HepG2 (cell line): ENCODE measurements around the gene NFIC. TPM values are rescaled to one million over a fixed set of nuclear protein-coding genes. Genes with fewer than 3 reads are reported as not detected.
A peak's percentile ranks its signal among the peaks of the same experiment; 100 is the strongest.

Source experiments
- ATAC-seq: fragments of 200-7000 bp; cut with Tn5 transposase; 3 replicates; pipeline ENCODE4 v1.9.1; 2020; ENCODE audit warnings: mild to moderate bottlenecking, moderate library complexity
- BruUV-seq: library from RNA; stranded (reverse); fragments of 400-500 nt; replicated peaks from 2 replicates; lab custom pipeline; 2021; lab: Mats Ljungman, UMichigan
- CTCF ChIA-PET: fragments of 300-600 bp; formaldehyde crosslinking; extraction: SDS; loops from one replicate; lab custom pipeline; 2021; ENCODE audit warnings: low total read pairs, inconsistent platforms, low intra/inter-chr PET ratio; lab: Yijun Ruan, JAX
- POLR2A ChIA-PET: fragments of 350-600 bp; sonication (Branson Sonifier 250); formaldehyde crosslinking; loops from one replicate; lab custom pipeline; 2020; ENCODE audit warnings: antibody characterized with exemption, inconsistent platforms; lab: Yijun Ruan, JAX
- DNase-seq: peaks from one replicate; pipeline ENCODE4 v3.0.0-alpha.2; 2015; ENCODE audit warnings: low spot score
- FAIRE-seq: peaks from 3 replicates; lab custom pipeline; 2011; peaks lifted over from hg19 to GRCh38; lab: Jason Lieb, UNC
- H2AFZ ChIP-seq: one replicate; pipeline ENCODE4 v1.6.1; 2011; ENCODE audit warnings: low read length, inconsistent platforms
- H3K27ac ChIP-seq: fragments of 300-600 bp; 3 replicates; pipeline ENCODE4 v1.8.0; 2011; ENCODE audit warnings: mixed run types, mild to moderate bottlenecking, mixed read lengths, low read length, inconsistent platforms; ENCODE audit not compliant: insufficient read depth; ENCODE audit errors: extremely low read length
- H3K27me3 ChIP-seq, 2 experiments: fragments of 200-600 bp in 1 of 2; 2 replicates in 1 of 2; 3 replicates in 1 of 2; pipeline versions ENCODE4 v1.6.0 to v1.8.0; 2011; ENCODE audit warnings: low read length in 2 of 2, mild to moderate bottlenecking in 2 of 2, moderate library complexity in 2 of 2, inconsistent platforms in 1 of 2; ENCODE audit not compliant: insufficient read depth in 2 of 2, control insufficient read depth in 1 of 2
- H3K36me3 ChIP-seq, 2 experiments: fragments of 200-600 bp in 1 of 2; replicated peaks in 1 of 2; 2 replicates in 1 of 2; 3 replicates in 1 of 2; pipeline versions ENCODE4 v1.5.1 to v1.8.0; 2011; ENCODE audit warnings: low read length in 2 of 2, inconsistent platforms in 1 of 2; ENCODE audit not compliant: insufficient read depth in 2 of 2, control insufficient read depth in 1 of 2
- H3K4me1 ChIP-seq: 2 replicates; pipeline ENCODE4 v1.5.1; 2012; ENCODE audit warnings: low read length, inconsistent platforms; ENCODE audit not compliant: insufficient read depth
- H3K4me2 ChIP-seq: 2 replicates; pipeline ENCODE4 v1.6.0; 2011; ENCODE audit warnings: low read depth, low read length, inconsistent platforms
- H3K4me3 ChIP-seq, 3 experiments: fragments of 200-600 bp in 1 of 3; sonication (generic), shearing (Covaris generic) in 1 of 3; replicated peaks in 1 of 3; 2 replicates each; pipeline ENCODE4 v1.5.1; 2011 to 2016; ENCODE audit warnings: low read length in 3 of 3, inconsistent platforms in 2 of 3, low read depth in 2 of 3, mild to moderate bottlenecking in 2 of 3, control low read depth in 1 of 3, mixed read lengths in 1 of 3; ENCODE audit not compliant: insufficient read depth in 1 of 3
- H3K79me2 ChIP-seq: one replicate; pipeline ENCODE4 v1.6.1; 2011; ENCODE audit warnings: low read length, inconsistent platforms; ENCODE audit not compliant: insufficient read depth
- H3K9ac ChIP-seq: 2 replicates; pipeline ENCODE4 v1.6.0; 2011; ENCODE audit warnings: mild to moderate bottlenecking, low read depth, low read length, inconsistent platforms; ENCODE audit not compliant: insufficient read depth
- H3K9me3 ChIP-seq: 2 replicates; pipeline ENCODE4 v1.5.1; 2012; ENCODE audit warnings: mild to moderate bottlenecking, low read length
- H4K20me1 ChIP-seq: 2 replicates; pipeline ENCODE4 v1.6.0; 2011; ENCODE audit warnings: inconsistent platforms, mild to moderate bottlenecking, low read length, moderate library complexity; ENCODE audit not compliant: insufficient read depth
- DNMT3B ChIP-seq: conservative IDR thresholded peaks from 2 replicates; pipeline ENCODE4 v1.6.1; 2016; ENCODE audit warnings: missing biosample characterization, control low read depth
- GTF2F1 ChIP-seq: fragments of 150-350 bp; IDR thresholded peaks from 2 replicates; pipeline ENCODE4 v1.6.1; 2014; ENCODE audit warnings: low read length
- HOXA3 ChIP-seq: sonication (generic); formaldehyde crosslinking; IDR thresholded peaks from 2 replicates; pipeline ENCODE4 v1.5.0; 2020; ENCODE audit warnings: missing genetic modification reagents
- RAD51 ChIP-seq: fragments of 450-650 bp; IDR thresholded peaks from 2 replicates; pipeline ENCODE4 v1.6.1; 2016; ENCODE audit warnings: borderline replicate concordance
- REPIN1 ChIP-seq: sonication (generic); formaldehyde crosslinking; IDR thresholded peaks from 2 replicates; pipeline ENCODE4 v1.8.0; 2022; ENCODE audit warnings: missing genetic modification reagents, low read depth, mild to moderate bottlenecking, borderline replicate concordance
- ZBTB33 ChIP-seq: sonication (generic); formaldehyde crosslinking; IDR thresholded peaks from 2 replicates; pipeline ENCODE4 v1.4.0; 2020; ENCODE audit warnings: missing genetic modification reagents
- ZSCAN22 ChIP-seq: sonication (generic); formaldehyde crosslinking; IDR thresholded peaks from 2 replicates; pipeline ENCODE4 v1.4.0; 2020; ENCODE audit warnings: mild to moderate bottlenecking, missing genetic modification reagents
- WGBS: methylation state at CpG from one replicate; pipeline ENCODE4 v1.1.6; 2017; ENCODE audit warnings: low lambda C conversion rate; 5-methylcytosine and 5-hydroxymethylcytosine counted together
- in situ Hi-C: cut with HindIII; loops from 2 replicates; pipeline ENCODE4 v1.10.0; 2017; ENCODE audit warnings: low pct_unique_long_range_greater_than_20kb; ENCODE audit not compliant: extremely low pct_ligation_motif_present
- intact Hi-C: fragments of 100-400 bp; cut with micrococcal nuclease; formaldehyde crosslinking; loops from one replicate; pipeline ENCODE4 v1.10.0; 2022; ENCODE audit not compliant: unreplicated experiment
- polyA plus RNA-seq, 8 experiments: library from polyadenylated mRNA; depleted of rRNA in 3 of 8; stranded (reverse) in 7 of 8; unstranded in 1 of 8; fragments of >200 nt; fragmentation: Illumina TruSeq in 4 of 8; extraction: Trizol in 4 of 8; gene quantifications; 2 replicates each; pipeline versions ENCODE4 v1.2.1 to v1.2.3, GENCODE V29; 2011 to 2016; ENCODE audit warnings: low read depth in 4 of 8, missing spikeins in 1 of 8, mixed read lengths in 1 of 8; ENCODE audit not compliant: insufficient read depth in 1 of 8
- total RNA-seq, 5 experiments: library from RNA; depleted of rRNA; stranded (reverse); fragments of >200 nt; fragmentation: Illumina TruSeq; extraction: Trizol; gene quantifications; 2 replicates each; pipeline ENCODE4 v1.2.3, GENCODE V29; 2016; ENCODE audit warnings: low read depth in 1 of 5

NFIC gene
- total and polyA plus RNA-seq, 2 of the 13 experiments (the other 11 are each of a cell fraction or from before 2014, with no cell fraction given) = 1.3 to 2.5 TPM

DNA sequence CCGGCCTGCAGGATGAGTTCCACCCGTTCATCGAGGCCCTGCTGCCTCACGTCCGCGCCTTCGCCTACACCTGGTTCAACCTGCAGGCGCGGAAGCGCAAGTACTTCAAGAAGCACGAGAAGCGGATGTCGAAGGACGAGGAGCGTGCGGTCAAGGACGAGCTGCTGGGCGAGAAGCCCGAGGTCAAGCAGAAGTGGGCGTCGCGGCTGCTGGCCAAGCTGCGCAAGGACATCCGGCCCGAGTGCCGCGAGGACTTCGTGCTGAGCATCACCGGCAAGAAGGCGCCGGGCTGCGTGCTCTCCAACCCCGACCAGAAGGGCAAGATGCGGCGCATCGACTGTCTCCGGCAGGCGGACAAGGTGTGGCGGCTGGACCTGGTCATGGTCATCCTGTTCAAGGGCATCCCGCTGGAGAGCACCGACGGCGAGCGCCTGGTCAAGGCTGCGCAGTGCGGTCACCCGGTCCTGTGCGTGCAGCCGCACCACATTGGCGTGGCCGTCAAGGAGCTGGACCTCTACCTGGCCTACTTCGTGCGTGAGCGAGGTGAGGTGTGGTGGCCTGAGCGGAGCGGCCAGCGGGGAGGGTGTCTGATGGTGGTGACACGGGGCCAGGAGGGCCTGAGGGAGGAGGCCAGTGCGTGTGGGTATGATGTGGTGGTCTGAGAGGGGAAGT is 15.5 kb downstream of the NFIC start (continued):
- peak; percentile 30; the same call in 1 of the 2 replicates for TF ChIP-seq ZBTB33 (CRISPR knock-in tag)
- no peak for TF ChIP-seq DNMT3B (CRISPR knock-in tag)
- TF ChIP-seq GTF2F1 = no peak
- no peak for TF ChIP-seq REPIN1 (CRISPR knock-in tag)
- TF ChIP-seq HOXA3 (CRISPR knock-in tag) = no peak

DNA sequence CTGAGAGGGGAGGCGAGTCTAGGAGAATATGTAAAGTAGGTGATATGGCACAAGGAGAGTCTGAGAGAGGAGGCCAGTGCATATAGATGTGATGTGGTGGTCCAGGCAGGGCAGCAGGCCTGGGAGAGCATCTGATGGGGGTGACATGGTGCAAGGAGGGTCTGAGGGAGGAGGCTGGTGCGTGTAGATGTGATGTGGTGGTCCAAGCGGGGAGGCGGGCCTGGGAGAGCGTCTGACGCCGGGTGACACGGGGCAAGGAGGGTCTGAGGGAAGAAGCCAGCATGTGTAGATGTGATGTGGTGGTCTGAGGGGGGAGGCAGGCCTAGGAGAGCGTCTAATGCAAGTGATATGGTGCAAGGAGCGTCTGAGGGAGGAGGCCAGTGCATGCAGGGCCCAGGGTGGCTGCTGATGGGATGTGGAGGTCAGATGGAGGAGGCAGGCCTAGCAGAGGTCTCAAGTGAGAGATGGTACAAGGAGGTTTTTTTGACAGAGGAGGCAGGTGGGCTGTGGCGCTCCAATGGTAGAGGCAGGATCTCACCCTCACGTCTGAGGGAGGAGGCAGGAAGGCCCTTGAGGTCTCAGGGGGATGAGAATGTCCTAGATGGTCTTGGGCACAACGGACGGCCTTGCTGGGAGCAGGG is 16.2 kb downstream of the NFIC start:
- FAIRE-seq = no peak
- Histone ChIP-seq H3K36me3 (peaks cover 3 to 9% of the 10 kb centered on the region in 2 experiments; a peak in 1 of 5 replicates), H3K4me2 (no peak overlapping the region), H3K9ac (no peak overlapping the region), H4K20me1 (no peaks in the 10 kb centered on the region), H3K27me3 (no peaks in the 10 kb centered on the region), H3K9me3 (no peaks in the 10 kb centered on the region), H2AFZ (no peak overlapping the region), H3K4me3 (no peak overlapping the region), H3K4me1 (0 out of 2 replicates have a peak, but pooled peaks cover 2% of the 10 kb centered on the region), H3K27ac (no peak overlapping the region), H3K79me2 (peaks cover 3% of the 10 kb centered on the region)
- ChIA-PET POLR2A (no interaction called here), CTCF (no interaction called here)
- no peak for ATAC-seq
- DNase-seq = no peak
- no TSS peak for BruUV-seq
- in situ Hi-C loops (no loop called here), intact Hi-C loops (no loop called here)
- no peak for TF ChIP-seq RAD51
- TF ChIP-seq ZSCAN22 (CRISPR knock-in tag) = peak; percentile 98
- 93% methylated on average over 14 of the region's 14 CpGs for WGBS
